OCI-LY1 (cell line): ENCODE measurements around the gene TACO1.

ENCODE experiments used
- H2AFZ ChIP-seq: fragments of 200-600 bp; sonication (generic), shearing (Covaris generic); 2 replicates; pipeline ENCODE4 v1.6.0; 2014; ENCODE audit warnings: antibody characterized with exemption, mild to moderate bottlenecking, low read length
- H3F3A ChIP-seq: fragments of 200-600 bp; sonication (generic), shearing (Covaris generic); 2 replicates; pipeline ENCODE4 v1.6.0; 2014; ENCODE audit warnings: mild to moderate bottlenecking, antibody characterized with exemption, low read length, moderate library complexity; ENCODE audit not compliant: insufficient read depth
- H3K27ac ChIP-seq: fragments of 200-600 bp; sonication (generic); 2 replicates; pipeline ENCODE4 v1.5.1; 2014; ENCODE audit warnings: low read length, mixed run types, mild to moderate bottlenecking, low read depth; ENCODE audit not compliant: poor library complexity, severe bottlenecking
- H3K27me3 ChIP-seq: fragments of 200-600 bp; sonication (generic); 2 replicates; pipeline ENCODE4 v1.6.0; 2014; ENCODE audit warnings: antibody characterized with exemption, mild to moderate bottlenecking, low read length, moderate library complexity; ENCODE audit not compliant: insufficient read depth
- H3K36me3 ChIP-seq: fragments of 200-600 bp; sonication (generic); 2 replicates; pipeline ENCODE4 v1.6.1; 2014; ENCODE audit warnings: mild to moderate bottlenecking, antibody characterized with exemption, low read length, moderate library complexity, mixed read lengths; ENCODE audit not compliant: insufficient read depth
- H3K4me1 ChIP-seq: fragments of 200-600 bp; sonication (generic); 2 replicates; pipeline ENCODE4 v1.5.1; 2014; ENCODE audit warnings: mild to moderate bottlenecking, low read length, moderate library complexity; ENCODE audit not compliant: insufficient read depth, severe bottlenecking
- H3K4me2 ChIP-seq: fragments of 200-600 bp; sonication (generic), shearing (Covaris generic); 2 replicates; pipeline ENCODE4 v1.6.1; 2014; ENCODE audit warnings: low read length
- H3K4me3 ChIP-seq: fragments of 200-600 bp; sonication (generic); 2 replicates; pipeline ENCODE4 v1.5.1; 2014; ENCODE audit warnings: low read length, low read depth, mild to moderate bottlenecking, mixed read lengths; ENCODE audit not compliant: poor library complexity, severe bottlenecking
- H3K79me2 ChIP-seq: fragments of 200-600 bp; shearing (Covaris generic); 2 replicates; pipeline ENCODE4 v1.6.1; 2016; ENCODE audit warnings: mixed run types, low read length, mixed read lengths; ENCODE audit not compliant: insufficient read depth
- H3K9ac ChIP-seq: fragments of 200-600 bp; sonication (generic), shearing (Covaris generic); 2 replicates; pipeline ENCODE4 v1.6.1; 2014; ENCODE audit warnings: mild to moderate bottlenecking, low read length, mixed read lengths
- H3K9me2 ChIP-seq: fragments of 200-600 bp; sonication (generic), shearing (Covaris generic); 2 replicates; pipeline ENCODE4 v1.6.1; 2014; ENCODE audit warnings: low read depth, mild to moderate bottlenecking, low read length, mixed read lengths
- H3K9me3 ChIP-seq: fragments of 200-600 bp; shearing (Covaris generic); 2 replicates; pipeline ENCODE4 v1.6.1; 2014; ENCODE audit warnings: low read length, mixed read lengths
- H4K20me1 ChIP-seq: fragments of 200-600 bp; sonication (generic), shearing (Covaris generic); 2 replicates; pipeline ENCODE4 v1.6.0; 2016; ENCODE audit warnings: mild to moderate bottlenecking, low read length; ENCODE audit not compliant: insufficient read depth
- EZH2 ChIP-seq: fragments of 200-600 bp; sonication (generic), shearing (Covaris generic); IDR thresholded peaks from 2 replicates; pipeline ENCODE4 v1.8.0; 2017; ENCODE audit warnings: borderline replicate concordance, mixed run types, mild to moderate bottlenecking, antibody characterized with exemption, low read length, moderate library complexity, mixed read lengths
- TF ChIP-seq, protein P1 (sequence below): fragments of 200-600 bp; sonication (generic), shearing (Covaris generic); IDR thresholded peaks from 2 replicates; pipeline ENCODE4 v1.5.1; 2017; ENCODE audit warnings: mild to moderate bottlenecking, antibody characterized with exemption, low read length, moderate library complexity, mixed read lengths

The TACO1 gene

DNA sequence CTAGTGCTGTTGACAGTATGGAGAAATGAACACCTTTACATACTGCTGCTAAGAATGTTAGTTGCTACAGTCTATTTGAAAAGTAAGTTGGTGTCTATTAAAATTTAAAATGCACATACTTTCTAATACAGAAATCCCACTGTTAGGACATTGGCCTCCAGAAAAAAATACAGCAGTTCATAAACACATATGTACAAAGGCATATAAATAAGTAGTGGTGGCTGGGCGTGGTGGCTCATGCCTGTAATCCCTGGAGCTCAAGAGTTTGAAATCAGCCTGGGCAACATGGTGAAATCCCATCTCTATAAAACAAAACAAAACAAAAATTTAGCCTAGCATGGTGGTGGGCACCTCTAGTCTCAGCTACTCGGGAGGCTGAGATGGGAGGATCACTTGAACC lies 37.4 kb upstream of the TACO1 start:
- TF ChIP-seq EZH2: no peak
- TF ChIP-seq, protein P1, sequence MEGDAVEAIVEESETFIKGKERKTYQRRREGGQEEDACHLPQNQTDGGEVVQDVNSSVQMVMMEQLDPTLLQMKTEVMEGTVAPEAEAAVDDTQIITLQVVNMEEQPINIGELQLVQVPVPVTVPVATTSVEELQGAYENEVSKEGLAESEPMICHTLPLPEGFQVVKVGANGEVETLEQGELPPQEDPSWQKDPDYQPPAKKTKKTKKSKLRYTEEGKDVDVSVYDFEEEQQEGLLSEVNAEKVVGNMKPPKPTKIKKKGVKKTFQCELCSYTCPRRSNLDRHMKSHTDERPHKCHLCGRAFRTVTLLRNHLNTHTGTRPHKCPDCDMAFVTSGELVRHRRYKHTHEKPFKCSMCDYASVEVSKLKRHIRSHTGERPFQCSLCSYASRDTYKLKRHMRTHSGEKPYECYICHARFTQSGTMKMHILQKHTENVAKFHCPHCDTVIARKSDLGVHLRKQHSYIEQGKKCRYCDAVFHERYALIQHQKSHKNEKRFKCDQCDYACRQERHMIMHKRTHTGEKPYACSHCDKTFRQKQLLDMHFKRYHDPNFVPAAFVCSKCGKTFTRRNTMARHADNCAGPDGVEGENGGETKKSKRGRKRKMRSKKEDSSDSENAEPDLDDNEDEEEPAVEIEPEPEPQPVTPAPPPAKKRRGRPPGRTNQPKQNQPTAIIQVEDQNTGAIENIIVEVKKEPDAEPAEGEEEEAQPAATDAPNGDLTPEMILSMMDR: no peak

GRCh38 chr17:63564562-63564961 lies 36.1 kb upstream of the TACO1 start:
- no peaks in the 10 kb centered on the region for H3K9me2 ChIP-seq
- H3K36me3 ChIP-seq: peaks cover 4% of the 10 kb centered on the region
- H3K9me3 ChIP-seq: no peaks in the 10 kb centered on the region
- H3K4me2 ChIP-seq: no peak overlapping the region
- peaks cover 3% of the 10 kb centered on the region; the same call in 1 of the 2 replicates for H4K20me1 ChIP-seq
- no peak overlapping the region for H3K27ac ChIP-seq
- H3K27me3 ChIP-seq: no peaks in the 10 kb centered on the region
- peaks cover 65% of the 10 kb centered on the region for H3K79me2 ChIP-seq
- H3K9ac ChIP-seq: no peak overlapping the region
- peaks cover 6% of the 10 kb centered on the region for H3K4me1 ChIP-seq
- H2AFZ ChIP-seq: no peak overlapping the region
- TF ChIP-seq EZH2: no peak
- TF ChIP-seq, protein P1: no peak
- no peak overlapping the region for H3K4me3 ChIP-seq
- H3F3A ChIP-seq: no peaks in the 10 kb centered on the region

More for the DNA sequence above, 37.4 kb upstream of the TACO1 start:
- no peaks in the 10 kb centered on the region for H3K9me3 ChIP-seq
- peaks cover 8% of the 10 kb centered on the region for H3K4me1 ChIP-seq
- no peaks in the 10 kb centered on the region for H3K27me3 ChIP-seq
- peaks cover 3% of the 10 kb centered on the region; the same call in 1 of the 2 replicates for H4K20me1 ChIP-seq
- no peaks in the 10 kb centered on the region for H3K36me3 ChIP-seq
- H3F3A ChIP-seq: no peaks in the 10 kb centered on the region
- no peak overlapping the region for H3K9ac ChIP-seq
- H3K4me2 ChIP-seq: no peak overlapping the region
- no peak overlapping the region for H3K27ac ChIP-seq
- H3K4me3 ChIP-seq: no peak overlapping the region
- H3K9me2 ChIP-seq: no peaks in the 10 kb centered on the region
- H3K79me2 ChIP-seq: peaks cover 66% of the 10 kb centered on the region
- H2AFZ ChIP-seq: no peak overlapping the region

DNA sequence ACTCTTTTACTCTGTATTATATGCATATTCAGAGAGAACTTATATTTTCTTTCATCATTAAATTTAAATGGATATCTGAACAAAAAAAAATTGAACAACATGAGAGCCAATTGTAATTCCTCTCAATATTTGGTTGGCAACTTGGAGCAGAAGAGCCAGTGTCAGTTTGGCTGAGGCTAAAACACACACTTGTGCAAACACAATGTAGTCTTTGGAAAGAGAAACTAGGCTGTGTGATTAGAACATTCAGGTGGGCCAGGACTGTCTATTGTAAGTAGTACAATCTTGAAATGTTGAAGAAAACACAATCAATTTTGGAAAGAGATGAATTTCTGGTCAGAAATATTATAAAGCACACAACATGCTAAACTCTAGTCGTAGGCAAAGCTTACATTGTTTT lies 33.5 kb upstream of the TACO1 start:
- no peaks in the 10 kb centered on the region for H4K20me1 ChIP-seq

More for the DNA sequence above, 33.5 kb upstream of the TACO1 start:
- H3K27ac ChIP-seq: no peak overlapping the region
- no peaks in the 10 kb centered on the region for H3F3A ChIP-seq
- peaks cover 46% of the 10 kb centered on the region for H3K79me2 ChIP-seq
- H3K9ac ChIP-seq: no peak overlapping the region
- peaks cover 6% of the 10 kb centered on the region for H3K36me3 ChIP-seq
- H3K9me3 ChIP-seq: no peaks in the 10 kb centered on the region
- no peaks in the 10 kb centered on the region for H3K9me2 ChIP-seq
- no peaks in the 10 kb centered on the region for H3K27me3 ChIP-seq
- no peak overlapping the region for H3K4me2 ChIP-seq
- H3K4me1 ChIP-seq: no peaks in the 10 kb centered on the region
- TF ChIP-seq, protein P1: no peak
- TF ChIP-seq EZH2: no peak
- no peak overlapping the region for H2AFZ ChIP-seq
- H3K4me3 ChIP-seq: no peak overlapping the region
